ENCODE results near the gene BMP8B. TPM values are rescaled to one million over a fixed set of nuclear protein-coding genes. Genes with fewer than 3 reads are reported as not detected.

The BMP8B gene
- total and polyA plus RNA-seq, 11 donors, result 0.08 to 0.68 (median 0.49) TPM

DNA sequence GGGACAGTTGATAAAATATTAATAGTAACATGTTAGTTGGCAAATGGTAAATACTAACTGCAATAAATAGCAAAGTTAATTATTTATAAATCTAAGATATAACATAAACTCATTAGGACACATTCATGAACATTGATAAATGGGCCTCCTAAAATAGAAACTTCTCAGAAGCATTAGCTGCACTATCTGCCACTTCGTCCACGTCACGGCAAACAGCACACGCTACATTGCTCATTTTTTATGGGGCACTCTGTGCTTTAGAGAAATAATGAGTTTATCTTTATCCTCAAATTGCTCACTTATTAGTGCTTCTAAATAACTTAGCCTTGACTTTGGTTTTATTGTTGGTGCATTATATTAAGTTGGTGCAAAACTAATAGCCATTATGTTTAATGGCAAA, 81.2 kb downstream of the BMP8B start:
- ATAC-seq (no peak), DNase-seq (no peak)
- Histone ChIP-seq H3K4me1 (no peaks in the 10 kb centered on the region), H3K4me3 (no peak overlapping the region), H3K36me3 (no peaks in the 10 kb centered on the region), H3K9me3 (no peaks in the 10 kb centered on the region), H3K27me3 (no peaks in the 10 kb centered on the region), H3K27ac (no peak overlapping the region)
- 49 to 66% (median 65%) methylated on average over 4 of the region's 4 CpGs for WGBS, 4 donors
- intact Hi-C loops (cut with DNase I), result no loop called here
- TF ChIP-seq POLR2A (IDR thresholded peaks at IDR 0.05), result no peak

Other genes with a start within 250 kb of the BMP8B start
- 100 to 1,000 TPM; 193 to 283 (median 236) TPM for gene PABPC4, start 212.1 kb downstream of the BMP8B start, total RNA-seq
- 100 to 1,000 TPM; 146 to 190 TPM for gene PABPC4, start 212.1 kb downstream of the BMP8B start, polyA plus RNA-seq
- gene HEYL, start 149.2 kb downstream of the BMP8B start, total RNA-seq, result 10 to 100 TPM in 7 of 9 donors, 1 to 10 TPM in 2; 7.0 to 35.2 (median 18.8) TPM
- 10 to 100 TPM; 10.6 to 23.3 TPM for gene HEYL, start 149.2 kb downstream of the BMP8B start, polyA plus RNA-seq
- 10 to 100 TPM in 8 of 9 donors, 1 to 10 TPM in 1; 3.3 to 46.6 (median 23.8) TPM for gene NT5C1A, start 116.8 kb downstream of the BMP8B start, total RNA-seq
- gene NT5C1A, start 116.8 kb downstream of the BMP8B start, polyA plus RNA-seq, result 1 to 10 TPM; 2.0 to 2.2 TPM
- gene HPCAL4, start 97.4 kb downstream of the BMP8B start, total RNA-seq, result 1 to 10 TPM in 1 of 9 donors, under 1 TPM in 8; 0.12 to 1.2 (median 0.39) TPM
- gene HPCAL4, start 97.4 kb downstream of the BMP8B start, polyA plus RNA-seq, result under 1 TPM; 0.46 to 0.69 TPM
- gene PPIE, start 50.0 kb downstream of the BMP8B start, total RNA-seq, result 10 to 100 TPM; 22.2 to 33.3 (median 27.9) TPM
- gene PPIE, start 50.0 kb downstream of the BMP8B start, polyA plus RNA-seq, result 10 to 100 TPM; 33.7 to 45.3 TPM
- 1 to 10 TPM in 8 of 9 donors, under 1 TPM in 1; 0.75 to 7.5 (median 2.7) TPM for gene OXCT2, start 17.5 kb downstream of the BMP8B start, total RNA-seq
- 1 to 10 TPM; 1.3 to 5.0 TPM for gene OXCT2, start 17.5 kb downstream of the BMP8B start, polyA plus RNA-seq
- 10 to 100 TPM; 15.0 to 19.0 (median 17.2) TPM for gene TRIT1, start 94.6 kb upstream of the BMP8B start, total RNA-seq
- gene TRIT1, start 94.6 kb upstream of the BMP8B start, polyA plus RNA-seq, result 10 to 100 TPM; 13.6 to 14.0 TPM
- gene MYCL, start 113.1 kb upstream of the BMP8B start, total RNA-seq, result 1 to 10 TPM in 3 of 9 donors, under 1 TPM in 6; 0.27 to 3.0 (median 0.75) TPM
- gene MYCL, start 113.1 kb upstream of the BMP8B start, polyA plus RNA-seq, result under 1 TPM; 0.15 to 0.53 TPM
- gene MFSD2A, start 166.3 kb upstream of the BMP8B start, total RNA-seq, result 1 to 10 TPM in 4 of 9 donors, under 1 TPM in 5; 0.23 to 4.2 (median 0.96) TPM
- gene MFSD2A, start 166.3 kb upstream of the BMP8B start, polyA plus RNA-seq, result 10 to 100 TPM in 1 of 2 donors, under 1 TPM in 1; 0.11 to 12.7 TPM

Data from heart left ventricle (tissue), 16 donors.